IPS DF 4.7 (cell line): Measurements from ENCODE around the gene NOX4.
"Not testable (repeated sequence)": the region's sequence is repeated elsewhere in the genome, so short reads cannot be mapped to it uniquely, and the experiment has no call there.

Experiments used
- DNase-seq: peaks from one replicate; pipeline ENCODE4 v3.0.0-alpha.2; 2013; ENCODE audit warnings: low spot score; ENCODE audit errors: extremely low read depth

The NOX4 gene

GRCh38 chr11:89463266-89463780, 27.9 kb downstream of the NOX4 start:
- no peak for DNase-seq

DNA sequence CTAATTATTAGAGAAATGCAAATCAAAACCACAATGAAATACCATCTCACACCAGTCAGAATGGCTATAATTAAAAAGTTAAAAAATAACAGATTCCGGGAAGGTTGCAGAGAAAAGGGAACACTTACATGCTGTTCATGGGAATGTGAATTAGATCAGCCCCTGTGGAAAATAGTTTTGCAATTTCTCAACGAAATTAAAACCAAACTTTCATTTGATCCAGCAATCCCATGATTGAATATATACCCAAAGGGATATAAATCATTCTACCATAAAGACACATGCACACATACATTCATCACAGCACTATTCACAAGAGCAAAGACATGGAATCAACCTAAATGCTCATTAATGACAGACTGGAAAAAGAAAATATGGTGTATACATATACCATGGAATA, 32.5 kb downstream of the NOX4 start:
- DNase-seq: no peak

GRCh38 chr11:89457190-89457589, 34.0 kb downstream of the NOX4 start:
- no peak for DNase-seq

- no peak for DNase-seq
Observed at GRCh38 chr11:89456681-89457080, 34.5 kb downstream of the NOX4 start.

DNA sequence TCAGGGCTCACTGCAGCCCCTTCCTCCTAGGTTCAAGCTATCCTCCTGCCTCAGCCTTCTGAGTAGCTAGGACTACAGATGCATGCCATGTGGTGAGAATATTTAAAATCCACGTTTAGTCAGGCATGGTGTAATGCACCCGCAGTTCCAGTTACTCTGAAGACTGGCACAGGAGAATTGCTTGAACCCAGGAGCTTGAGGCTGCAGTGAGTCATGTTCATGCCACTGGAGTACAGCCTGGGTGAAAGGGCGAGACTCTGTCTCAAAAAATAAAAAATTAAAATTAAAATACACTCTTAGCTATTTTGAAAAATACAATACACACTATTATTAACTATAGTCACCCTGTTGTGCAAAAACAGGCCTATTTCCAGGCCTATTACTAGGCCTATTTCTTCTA, 38.4 kb downstream of the NOX4 start:
- no peak for DNase-seq

DNA sequence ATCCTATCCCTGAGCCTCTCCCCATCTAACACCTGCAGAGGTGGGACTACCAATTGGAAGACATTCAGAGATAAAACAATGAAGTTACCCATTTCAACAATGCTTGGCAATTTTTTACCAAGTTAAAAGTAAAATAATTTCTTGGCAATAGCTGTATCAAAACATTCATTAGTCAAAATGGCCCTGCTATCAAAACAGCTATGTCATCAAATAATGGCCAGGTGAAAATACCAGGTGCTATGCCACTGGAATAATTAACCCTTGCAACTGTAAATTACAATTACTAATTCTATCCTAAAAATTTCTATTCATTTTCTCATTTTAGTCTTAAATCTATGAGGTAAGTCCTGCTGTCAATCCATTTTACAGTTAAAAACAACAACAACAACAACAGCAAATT, 43.3 kb downstream of the NOX4 start:
- no peak for DNase-seq

DNA sequence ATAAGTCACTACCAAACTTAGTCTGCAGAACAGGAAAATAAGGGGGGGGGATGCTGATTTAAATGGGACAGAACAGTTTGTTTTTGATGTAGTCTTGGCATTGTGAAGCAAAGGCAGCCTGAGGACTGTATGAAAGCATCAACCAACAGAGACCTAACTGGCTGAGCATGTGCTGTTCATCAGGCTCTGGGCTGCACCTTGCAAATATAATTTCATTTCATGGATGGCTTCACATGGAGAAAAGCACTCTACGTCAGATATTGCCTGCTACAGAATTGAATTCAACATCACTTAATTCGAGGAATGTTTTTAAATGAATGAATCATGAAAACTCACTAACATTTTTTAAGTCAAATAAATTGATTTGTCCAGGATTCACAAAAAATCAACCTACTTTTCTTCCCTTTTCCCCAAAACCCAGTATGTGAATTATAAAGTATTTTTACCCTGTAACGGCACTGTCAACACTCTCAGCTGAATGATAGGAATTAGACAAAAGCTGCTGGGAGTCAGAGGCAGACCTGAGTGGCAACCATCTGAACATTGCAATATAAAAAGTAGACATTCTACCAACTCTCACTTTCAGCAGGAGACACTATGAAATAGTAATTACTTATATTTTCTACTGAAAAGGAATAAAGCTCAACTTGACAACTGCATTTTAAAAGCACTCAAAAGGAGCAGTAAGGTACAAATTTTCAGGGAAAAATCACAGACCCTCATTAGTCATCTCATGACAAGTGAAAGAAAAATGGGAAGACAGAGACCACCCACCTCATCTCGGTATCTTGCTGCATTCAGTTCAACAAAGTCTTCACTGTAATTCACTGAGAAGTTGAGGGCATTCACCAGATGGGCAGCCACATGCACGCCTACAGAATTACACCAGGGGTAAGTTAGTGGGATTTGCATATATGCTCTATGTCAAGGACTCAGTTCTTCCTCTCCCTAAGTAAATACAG, 47.5 kb downstream of the NOX4 start:
- no peak for DNase-seq

DNA sequence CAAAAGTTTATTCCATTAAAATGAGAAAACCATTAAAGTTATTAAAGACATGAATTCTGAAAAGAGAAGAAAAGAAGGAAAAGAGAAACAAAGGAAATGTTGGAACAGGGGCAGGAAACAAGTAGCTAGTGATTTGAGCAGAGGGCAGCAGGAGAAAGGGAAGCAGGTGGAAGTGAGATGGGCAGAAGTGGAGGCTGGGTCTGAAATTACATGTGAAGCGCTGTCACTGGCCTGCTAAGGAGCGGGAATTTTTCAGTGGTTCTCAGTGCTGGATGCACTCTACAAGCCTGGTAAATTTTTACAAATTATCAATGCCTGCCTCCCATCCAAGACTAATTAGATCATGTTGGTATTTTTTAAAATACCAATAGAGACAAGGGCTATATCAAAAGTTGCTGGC, 48.4 kb downstream of the NOX4 start:
- no peak for DNase-seq

- DNase-seq: no peak
Observed at GRCh38 chr11:89441606-89442005, 49.6 kb downstream of the NOX4 start.

- no peak for DNase-seq
Observed at GRCh38 chr11:89437317-89437716, 53.9 kb downstream of the NOX4 start.

DNA sequence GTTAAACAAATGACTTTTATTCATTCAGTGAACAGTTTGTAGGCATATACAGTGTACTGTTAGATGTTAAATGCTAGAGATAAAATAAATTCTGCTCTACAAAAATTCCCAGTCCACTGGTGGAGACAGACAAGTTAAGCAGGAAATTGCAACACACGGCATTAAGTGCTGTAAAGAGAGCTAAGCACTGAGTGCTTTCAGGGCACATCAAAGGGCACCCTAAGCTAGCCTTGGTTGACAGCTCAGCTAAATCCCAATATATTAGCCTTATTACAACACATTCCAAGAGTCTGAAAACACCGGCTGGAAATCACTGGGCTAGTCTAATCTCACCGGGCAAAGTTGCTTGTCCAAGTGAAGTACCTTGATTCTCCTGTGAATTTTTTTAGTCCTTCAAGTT, 55.1 kb downstream of the NOX4 start:
- no peak for DNase-seq

- no peak for DNase-seq
Observed at GRCh38 chr11:89433278-89433677, 57.9 kb downstream of the NOX4 start.

GRCh38 chr11:89432182-89432581, 59.0 kb downstream of the NOX4 start:
- not testable (repeated sequence) for DNase-seq

DNA sequence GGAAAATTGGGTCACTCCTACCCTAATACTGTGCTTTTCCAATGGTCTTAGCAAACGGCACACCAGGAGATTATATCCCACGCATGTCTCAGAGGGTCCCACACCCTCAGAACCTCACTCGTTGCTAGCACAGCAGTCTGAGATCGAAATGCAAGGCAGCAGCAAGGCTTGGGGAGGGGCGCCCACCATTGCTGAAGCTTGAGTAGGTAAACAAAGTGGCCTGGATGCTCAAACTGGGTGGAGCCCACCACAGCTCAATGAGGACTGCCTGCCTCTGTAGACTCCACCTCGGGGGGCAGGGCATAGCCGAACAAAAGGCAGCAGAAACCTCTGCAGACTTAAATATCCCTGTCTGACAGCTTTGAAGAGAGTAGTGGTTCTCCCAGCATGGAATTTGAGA, 64.7 kb downstream of the NOX4 start:
- DNase-seq: not testable (repeated sequence)

GRCh38 chr11:89421718-89422117, 69.5 kb downstream of the NOX4 start:
- no peak for DNase-seq

- DNase-seq: no peak
Observed at GRCh38 chr11:89420981-89421380, 70.2 kb downstream of the NOX4 start.

DNA sequence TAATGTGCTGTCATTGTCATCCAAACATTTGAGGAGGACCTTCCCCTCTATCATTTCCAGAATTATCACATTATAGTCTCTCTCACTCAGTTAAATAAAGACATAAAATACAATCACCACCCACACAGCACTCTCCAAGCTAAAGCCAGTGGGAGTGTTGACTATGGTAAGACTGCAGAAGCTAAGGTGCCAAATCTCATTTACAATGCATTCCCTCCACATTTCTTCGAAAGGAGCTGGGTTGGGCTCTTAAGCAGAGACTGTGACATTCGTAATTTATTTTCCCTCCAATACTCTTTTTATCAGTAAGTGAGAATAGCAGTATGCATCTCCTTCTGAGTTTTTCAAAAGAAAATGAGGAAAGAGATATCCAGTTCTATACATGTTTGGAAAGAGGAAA, 74.2 kb downstream of the NOX4 start:
- no peak for DNase-seq

DNA sequence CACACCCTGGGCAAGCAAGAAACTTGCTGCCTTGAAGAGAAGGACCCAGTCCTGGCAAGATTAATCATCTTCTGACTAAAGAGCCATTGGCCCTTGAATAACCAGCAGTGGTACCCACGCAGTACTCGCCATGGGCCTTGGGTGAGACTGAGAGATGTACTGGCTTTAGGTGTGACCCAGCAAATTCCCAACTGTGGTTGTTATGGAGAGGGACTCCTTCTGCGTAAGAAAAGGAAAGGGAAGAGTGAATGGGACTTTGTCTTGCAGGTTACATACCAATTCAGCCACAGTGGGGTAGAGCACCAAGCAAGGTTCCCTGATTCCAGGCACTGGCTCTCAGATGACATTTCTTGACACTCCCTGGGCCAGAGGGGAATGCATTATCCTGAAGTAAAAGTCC, 80.1 kb downstream of the NOX4 start:
- not testable (repeated sequence) for DNase-seq

- DNase-seq: not testable (repeated sequence)
Observed at GRCh38 chr11:89410666-89411065, 80.5 kb downstream of the NOX4 start.

- not testable (repeated sequence) for DNase-seq
Observed at GRCh38 chr11:89408441-89408840, 82.7 kb downstream of the NOX4 start.

DNA sequence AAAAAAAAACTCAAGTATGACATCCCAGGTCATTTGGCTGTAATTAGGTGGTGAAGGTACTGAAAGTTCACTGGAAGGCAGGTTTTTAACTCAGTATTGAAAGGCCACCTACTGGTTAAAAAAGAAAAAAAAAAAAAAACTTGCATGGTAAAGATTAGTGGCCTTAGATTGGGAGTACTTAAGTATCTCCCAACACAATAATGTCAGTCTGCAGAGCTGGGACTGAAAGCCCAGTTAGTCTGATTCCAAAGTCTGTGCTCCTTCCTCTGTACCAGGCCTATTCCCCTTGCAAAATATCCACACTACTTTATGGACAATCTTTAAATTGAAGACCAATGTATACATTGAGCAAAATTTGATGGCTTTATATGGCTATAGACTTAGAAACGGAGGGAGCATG, 85.5 kb downstream of the NOX4 start:
- DNase-seq: no peak

GRCh38 chr11:89391654-89392053, 99.5 kb downstream of the NOX4 start:
- DNase-seq: not testable (repeated sequence)

DNA sequence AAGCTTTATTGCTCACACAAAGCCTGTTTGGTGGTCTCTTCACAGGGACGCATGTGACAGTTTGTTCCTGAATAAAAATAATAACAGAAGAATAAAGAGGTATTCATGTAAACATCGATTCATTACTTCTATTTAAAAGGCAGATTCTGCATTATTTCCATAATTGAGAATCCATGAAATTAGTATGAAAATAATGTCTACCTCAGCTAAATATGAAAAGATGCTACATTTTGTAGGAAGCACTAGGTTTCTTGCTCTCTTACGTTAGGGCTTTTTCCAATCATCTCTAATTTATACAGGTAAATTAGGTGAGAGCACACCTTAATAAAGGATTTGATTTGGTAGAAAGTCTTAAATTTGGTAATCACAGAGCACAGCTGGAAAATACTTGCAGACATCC, 103.7 kb downstream of the NOX4 start:
- DNase-seq: not testable (repeated sequence)
